Loucy (cell line): ENCODE results near the gene SMIM12.

Source experiments
- H2AFZ ChIP-seq: fragments of 200-600 bp; sonication (generic); 2 replicates; pipeline ENCODE4 v1.6.0; 2016; ENCODE audit warnings: antibody characterized with exemption, mild to moderate bottlenecking, low read length, moderate library complexity
- H3F3A ChIP-seq: fragments of 200-600 bp; 2 replicates; pipeline ENCODE4 v1.6.0; 2016; ENCODE audit warnings: antibody characterized with exemption, low read depth, mild to moderate bottlenecking
- H3K27me3 ChIP-seq: fragments of 200-600 bp; sonication (generic); 2 replicates; pipeline ENCODE4 v1.6.1; 2014; ENCODE audit warnings: low read length, mild to moderate bottlenecking; ENCODE audit not compliant: insufficient read depth, poor library complexity, severe bottlenecking
- H3K36me3 ChIP-seq: fragments of 200-600 bp; sonication (generic); 2 replicates; pipeline ENCODE4 v1.6.1; 2016; ENCODE audit warnings: low read length; ENCODE audit not compliant: insufficient read depth
- H3K4me1 ChIP-seq: fragments of 200-600 bp; sonication (generic); 2 replicates; pipeline ENCODE4 v1.5.1; 2014; ENCODE audit warnings: low read length, mild to moderate bottlenecking; ENCODE audit not compliant: insufficient read depth, poor library complexity, severe bottlenecking
- H3K4me2 ChIP-seq: fragments of 200-600 bp; sonication (generic); 2 replicates; pipeline ENCODE4 v1.6.0; 2014; ENCODE audit warnings: antibody characterized with exemption, low read length, low read depth, mild to moderate bottlenecking; ENCODE audit not compliant: poor library complexity, severe bottlenecking
- H3K4me3 ChIP-seq: fragments of 200-600 bp; sonication (generic); 2 replicates; pipeline ENCODE4 v1.5.1; 2014; ENCODE audit warnings: low read length, mild to moderate bottlenecking, mixed read lengths; ENCODE audit not compliant: poor library complexity, severe bottlenecking
- H3K79me2 ChIP-seq: fragments of 200-600 bp; sonication (generic); 2 replicates; pipeline ENCODE4 v1.6.1; 2014; ENCODE audit warnings: low read length; ENCODE audit not compliant: insufficient read depth
- H3K9ac ChIP-seq: fragments of 200-600 bp; sonication (generic); 2 replicates; pipeline ENCODE4 v1.6.0; 2014; ENCODE audit warnings: mild to moderate bottlenecking, low read depth, low read length, moderate library complexity; ENCODE audit not compliant: poor library complexity, severe bottlenecking
- H3K9me2 ChIP-seq: fragments of 200-600 bp; sonication (generic); replicated peaks from 2 replicates; pipeline ENCODE4 v1.6.1; 2016; ENCODE audit warnings: low read depth, low read length, mixed read lengths
- H3K9me3 ChIP-seq: fragments of 200-600 bp; sonication (generic); 2 replicates; pipeline ENCODE4 v1.6.1; 2014; ENCODE audit warnings: mild to moderate bottlenecking, antibody characterized with exemption, low read length, low read depth; ENCODE audit not compliant: insufficient read depth
- H4K20me1 ChIP-seq: fragments of 200-600 bp; sonication (generic); 2 replicates; pipeline ENCODE4 v1.6.0; 2014; ENCODE audit warnings: antibody characterized with exemption, low read length, mild to moderate bottlenecking; ENCODE audit not compliant: insufficient read depth, poor library complexity, severe bottlenecking
- CTCF ChIP-seq: fragments of 200-600 bp; sonication (generic); conservative IDR thresholded peaks from 2 replicates; pipeline ENCODE4 v1.5.1; 2014; ENCODE audit warnings: mild to moderate bottlenecking, antibody characterized with exemption, low read length
- EZH2phosphoT487 ChIP-seq: fragments of 200-600 bp; IDR thresholded peaks from 2 replicates; pipeline ENCODE4 v1.6.1; 2018; ENCODE audit warnings: antibody characterized with exemption, mild to moderate bottlenecking, moderate library complexity, borderline replicate concordance

SMIM12 gene

DNA sequence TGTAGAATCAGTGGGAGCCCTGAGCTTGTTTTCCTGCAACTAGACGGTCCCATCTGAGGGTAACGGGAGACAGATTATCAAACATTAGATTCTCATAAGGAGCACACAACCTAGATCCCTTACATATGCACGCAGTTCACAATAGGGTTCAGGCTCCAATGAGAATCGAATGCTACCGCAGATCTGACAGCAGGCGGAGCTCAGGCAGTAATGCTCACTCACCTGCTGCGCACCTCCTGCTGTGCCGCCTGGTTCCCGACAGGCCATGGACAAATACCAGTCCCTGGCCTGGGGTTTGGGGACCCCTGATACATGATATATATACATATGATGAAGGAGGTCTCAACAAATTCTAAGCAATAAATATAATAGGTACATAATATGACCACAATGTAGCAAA lies 19.7 kb upstream of the SMIM12 start:
- H3K4me2 ChIP-seq = no peak overlapping the region

GRCh38 chr1:34876406-34876805 lies 16.9 kb upstream of the SMIM12 start:
- no peaks in the 10 kb centered on the region for H3K4me1 ChIP-seq
- TF ChIP-seq CTCF = no peak
- no peak for TF ChIP-seq EZH2phosphoT487
- peaks cover 4% of the 10 kb centered on the region for H3K27me3 ChIP-seq
- H3F3A ChIP-seq = no peaks in the 10 kb centered on the region
- H3K4me2 ChIP-seq = no peak overlapping the region
- no peaks in the 10 kb centered on the region for H3K9me2 ChIP-seq
- no peaks in the 10 kb centered on the region for H3K36me3 ChIP-seq
- H3K79me2 ChIP-seq = no peaks in the 10 kb centered on the region
- H4K20me1 ChIP-seq = no peaks in the 10 kb centered on the region
- no peak overlapping the region for H2AFZ ChIP-seq
- H3K9ac ChIP-seq = no peak overlapping the region
- no peaks in the 10 kb centered on the region for H3K9me3 ChIP-seq
- H3K4me3 ChIP-seq = no peak overlapping the region

More for the DNA sequence above, 19.7 kb upstream of the SMIM12 start:
- Histone ChIP-seq H3K36me3 (no peaks in the 10 kb centered on the region), H3K27me3 (peaks cover 4% of the 10 kb centered on the region), H3K4me3 (no peak overlapping the region), H2AFZ (no peak overlapping the region), H4K20me1 (no peaks in the 10 kb centered on the region), H3F3A (no peaks in the 10 kb centered on the region), H3K9me2 (no peaks in the 10 kb centered on the region), H3K9me3 (no peaks in the 10 kb centered on the region), H3K9ac (no peak overlapping the region), H3K79me2 (no peaks in the 10 kb centered on the region), H3K4me1 (no peaks in the 10 kb centered on the region)
- TF ChIP-seq CTCF = no peak
- no peak for TF ChIP-seq EZH2phosphoT487

- Histone ChIP-seq H4K20me1 (no peaks in the 10 kb centered on the region), H3K79me2 (no peaks in the 10 kb centered on the region), H3K4me2 (no peak overlapping the region), H3K4me1 (peaks cover 4% of the 10 kb centered on the region), H3K9me2 (no peaks in the 10 kb centered on the region), H2AFZ (no peak overlapping the region), H3K36me3 (no peaks in the 10 kb centered on the region), H3K9me3 (no peaks in the 10 kb centered on the region), H3K9ac (no peak overlapping the region), H3K4me3 (no peak overlapping the region), H3F3A (no peaks in the 10 kb centered on the region), H3K27me3 (no peaks in the 10 kb centered on the region)
- no peak for TF ChIP-seq CTCF
- TF ChIP-seq EZH2phosphoT487 = no peak
Observed at GRCh38 chr1:34874296-34874952, 14.9 kb upstream of the SMIM12 start.
